Muscle layer of colon (tissue), 2 donors: ENCODE results near the gene TSC22D3.
"Not testable (repeated sequence)": the region's sequence is repeated elsewhere in the genome, so short reads cannot be mapped to it uniquely, and the experiment has no call there.

Experiments
- H3K27ac ChIP-seq: one replicate; pipeline ENCODE4 v1.7.0; 2013; ENCODE audit warnings: low read depth, mild to moderate bottlenecking, low read length, moderate library complexity
- H3K27me3 ChIP-seq, 2 donors: one replicate each; pipeline ENCODE4 v1.7.0; 2013; ENCODE audit warnings: low read length in 2 of 2, mild to moderate bottlenecking in 2 of 2; ENCODE audit not compliant: insufficient read depth in 2 of 2, control insufficient read depth in 1 of 2
- H3K36me3 ChIP-seq: one replicate; pipeline ENCODE4 v1.7.0; 2013; ENCODE audit warnings: mild to moderate bottlenecking, low read length; ENCODE audit not compliant: insufficient read depth
- H3K4me1 ChIP-seq: one replicate; pipeline ENCODE4 v1.7.0; 2013; ENCODE audit warnings: mild to moderate bottlenecking, low read length; ENCODE audit not compliant: insufficient read depth
- H3K4me3 ChIP-seq, 2 donors: one replicate each; pipeline ENCODE4 v1.7.0; 2013; ENCODE audit warnings: low read length in 2 of 2, low read depth in 1 of 2, mild to moderate bottlenecking in 1 of 2, moderate library complexity in 1 of 2
- H3K9ac ChIP-seq: one replicate; pipeline ENCODE4 v1.7.0; 2013; ENCODE audit warnings: low read length
- H3K9me3 ChIP-seq: one replicate; pipeline ENCODE4 v1.7.0; 2013; ENCODE audit warnings: mild to moderate bottlenecking, low read length
- donor health status: abdominal sarcoma.
- donor health status: Adenocarcinoma of cecum.

Gene TSC22D3

GRCh38 chrX:107775734-107776511, at the start of gene TSC22D3:
Gene TSC22D3 (minus strand): TSS chrX:107775787. CDS start chrX:107775419, 368 bp downstream.
- no peaks in the 10 kb centered on the region for H3K4me1 ChIP-seq
- peak within 1 kb of the TSS; percentile 44 for H3K9ac ChIP-seq
- peak within 1 kb of the TSS; percentile 44 to 58 for H3K4me3 ChIP-seq
- H3K27me3 ChIP-seq = peaks cover 0 to 33% of the 10 kb centered on the region in 2 donors
- H3K9me3 ChIP-seq = no peaks in the 10 kb centered on the region
- H3K36me3 ChIP-seq = no peaks in the 10 kb centered on the region
- H3K27ac ChIP-seq = peak within 1 kb of the TSS; percentile 47

DNA sequence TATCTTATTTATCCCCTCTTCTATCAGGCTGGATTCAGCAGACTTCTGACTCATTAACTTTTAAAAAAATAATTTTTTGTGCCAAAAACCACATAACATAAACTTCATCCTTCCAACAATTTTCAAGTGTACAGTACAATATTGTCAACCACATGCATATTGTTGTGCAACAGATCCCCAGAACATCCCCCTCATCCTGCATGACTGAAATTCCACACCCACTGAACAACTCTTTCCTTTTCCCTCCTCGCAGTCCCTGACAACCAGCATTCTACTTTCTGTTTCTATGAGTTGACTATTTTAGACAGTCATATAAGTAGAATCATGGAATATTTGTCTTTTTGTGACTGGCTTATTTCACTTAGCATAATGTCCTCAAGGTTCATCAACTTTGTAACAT, 47.9 kb upstream of the TSC22D3 start:
- no peaks in the 10 kb centered on the region for H3K27me3 ChIP-seq
- H3K9ac ChIP-seq = no peak overlapping the region
- peaks cover 6% of the 10 kb centered on the region for H3K4me1 ChIP-seq
- no peaks in the 10 kb centered on the region for H3K9me3 ChIP-seq
- no peak overlapping the region for H3K27ac ChIP-seq
- no peak overlapping the region for H3K4me3 ChIP-seq
- no peaks in the 10 kb centered on the region for H3K36me3 ChIP-seq

DNA sequence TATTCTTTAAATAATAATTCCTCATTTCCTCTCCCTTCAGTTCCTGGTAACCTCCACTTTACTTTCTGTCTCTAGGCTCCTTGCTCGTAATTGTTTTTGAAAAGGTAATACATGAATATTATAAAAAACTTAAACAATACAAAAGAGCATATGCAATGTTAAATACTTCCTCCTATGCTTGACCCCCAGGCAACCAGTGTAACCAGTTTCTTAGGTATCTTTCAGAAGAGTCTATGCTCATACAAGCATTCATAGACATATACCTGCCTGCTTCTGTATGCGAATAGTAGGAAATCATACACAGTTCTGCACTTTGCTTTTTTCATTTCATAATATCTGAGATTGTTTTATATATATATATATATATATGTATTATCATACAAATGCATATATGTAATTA, 47.5 kb upstream of the TSC22D3 start:
- Histone ChIP-seq H3K4me3 (no peak overlapping the region), H3K27me3 (no peaks in the 10 kb centered on the region), H3K36me3 (no peaks in the 10 kb centered on the region), H3K27ac (no peak overlapping the region), H3K4me1 (peaks cover 6% of the 10 kb centered on the region), H3K9me3 (no peaks in the 10 kb centered on the region), H3K9ac (no peak overlapping the region)

DNA sequence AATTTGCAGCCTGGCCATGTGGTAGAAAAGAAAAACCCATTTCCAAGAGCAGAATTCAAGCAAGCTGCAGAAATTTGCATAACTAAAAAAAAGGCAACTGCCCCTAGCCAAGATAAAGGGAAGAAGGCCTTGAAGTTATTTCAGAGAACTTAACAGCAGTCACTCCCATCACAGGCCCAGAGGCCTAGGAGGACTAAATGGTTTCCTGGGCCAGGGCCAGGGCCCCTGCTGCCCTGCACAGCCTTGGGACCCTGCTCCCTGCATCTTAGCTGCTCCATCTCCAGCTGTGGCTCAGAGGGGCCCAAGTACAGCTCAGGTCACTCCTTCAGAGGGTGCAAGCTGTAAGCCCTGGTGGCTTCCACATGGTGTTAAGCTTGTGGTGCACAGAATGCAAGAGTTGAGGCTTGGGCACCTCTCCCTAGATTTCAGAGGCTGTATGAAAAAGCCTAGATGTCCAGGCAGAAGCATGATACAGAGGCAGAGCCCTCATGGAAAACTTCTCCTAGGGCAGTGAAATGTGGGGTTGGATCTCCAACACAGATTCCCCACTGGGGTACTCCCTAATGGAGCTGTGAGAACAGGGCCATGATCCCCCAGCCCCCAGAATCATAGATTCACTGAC, 43.4 kb upstream of the TSC22D3 start:
- Histone ChIP-seq H3K9ac (no peak overlapping the region), H3K36me3 (no peaks in the 10 kb centered on the region), H3K27ac (no peak overlapping the region), H3K4me3 (no peak overlapping the region), H3K4me1 (no peaks in the 10 kb centered on the region), H3K9me3 (no peaks in the 10 kb centered on the region), H3K27me3 (no peaks in the 10 kb centered on the region)

DNA sequence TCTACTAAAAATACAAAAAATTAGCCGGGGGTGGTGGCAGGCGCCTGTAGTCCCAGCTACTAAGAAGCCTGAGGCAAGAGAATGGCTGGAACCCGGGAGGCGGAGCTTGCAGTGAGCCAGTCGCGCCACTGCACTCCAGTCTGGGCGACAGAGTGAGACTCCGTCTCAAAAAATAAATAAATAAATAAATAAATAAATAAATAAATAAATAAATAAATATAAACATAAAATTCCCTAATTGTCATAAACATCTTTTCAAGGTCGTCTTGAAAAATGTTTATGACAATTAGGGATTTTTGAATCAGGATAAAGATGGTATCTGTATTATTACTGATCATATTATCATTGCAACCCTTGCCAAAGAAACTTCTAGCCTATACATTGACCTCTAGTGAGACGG, 34.5 kb upstream of the TSC22D3 start:
- H3K27ac ChIP-seq, H3K36me3 ChIP-seq, H3K4me3 ChIP-seq, H3K9me3 ChIP-seq, H3K9ac ChIP-seq, H3K27me3 ChIP-seq, H3K4me1 ChIP-seq: not testable (repeated sequence)

- H3K4me1 ChIP-seq = no peaks in the 10 kb centered on the region
- no peaks in the 10 kb centered on the region for H3K36me3 ChIP-seq
- H3K9me3 ChIP-seq = peaks cover 6% of the 10 kb centered on the region
- H3K27ac ChIP-seq = no peak overlapping the region
- H3K9ac ChIP-seq = no peak overlapping the region
- H3K27me3 ChIP-seq = peaks cover under 1 to 7% of the 10 kb centered on the region in 2 donors
- no peak overlapping the region for H3K4me3 ChIP-seq
These were observed 29.6 kb upstream of the TSC22D3 start for GRCh38 chrX:107805179-107805578.

- Histone ChIP-seq H3K27ac (no peak overlapping the region), H3K4me1 (no peaks in the 10 kb centered on the region), H3K4me3 (no peak overlapping the region), H3K27me3 (peaks cover 7% of the 10 kb centered on the region in 2 donors), H3K36me3 (no peaks in the 10 kb centered on the region), H3K9ac (no peak overlapping the region), H3K9me3 (peaks cover 6% of the 10 kb centered on the region)
These were observed 28.8 kb upstream of the TSC22D3 start for GRCh38 chrX:107804427-107804826.

DNA sequence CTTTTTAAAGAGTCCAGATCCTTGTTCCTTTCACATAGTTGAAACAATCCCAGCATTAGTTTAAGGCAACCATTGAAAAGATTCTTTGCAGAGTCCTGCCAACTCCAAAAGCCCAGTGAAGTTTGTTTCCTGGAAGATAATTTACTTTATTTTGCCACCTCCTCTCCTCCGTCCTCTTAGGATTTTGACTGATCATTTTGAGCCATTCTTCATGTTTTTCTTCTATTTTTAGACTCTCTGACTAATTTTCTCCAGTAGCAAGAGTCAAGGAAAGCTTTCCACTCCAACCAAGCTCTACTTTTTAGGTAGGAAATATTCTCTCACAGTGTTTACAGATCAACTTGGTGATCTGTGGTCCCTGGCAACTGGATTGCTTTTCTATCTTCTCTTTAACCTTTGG, 12.2 kb upstream of the TSC22D3 start:
- Histone ChIP-seq H3K4me1 (peaks cover 3% of the 10 kb centered on the region), H3K9ac (no peak overlapping the region)

GRCh38 chrX:107780525-107780924, 4.9 kb upstream of the TSC22D3 start:
- Histone ChIP-seq H3K36me3 (no peaks in the 10 kb centered on the region), H3K27me3 (peaks cover 0 to 26% of the 10 kb centered on the region in 2 donors), H3K9me3 (no peaks in the 10 kb centered on the region), H3K4me1 (no peaks in the 10 kb centered on the region), H3K27ac (no peak overlapping the region), H3K4me3 (no peak overlapping the region), H3K9ac (no peak overlapping the region)

More for the DNA sequence above, 12.2 kb upstream of the TSC22D3 start:
- H3K27ac ChIP-seq = no peak overlapping the region
- H3K27me3 ChIP-seq = peaks cover 0 to 3% of the 10 kb centered on the region in 2 donors
- no peaks in the 10 kb centered on the region for H3K9me3 ChIP-seq
- no peak overlapping the region for H3K4me3 ChIP-seq
- H3K36me3 ChIP-seq = no peaks in the 10 kb centered on the region

GRCh38 chrX:107777536-107777832, 1.9 kb upstream of the TSC22D3 start, which contains the start of gene NCBP2L:
Gene NCBP2L (plus strand): TSS chrX:107777733. CDS start chrX:107794221, 16,488 bp downstream.
- H3K36me3 ChIP-seq = no peaks in the 10 kb centered on the region
- H3K4me3 ChIP-seq = peak within 1 kb of the TSS; percentile 44 to 58
- H3K9ac ChIP-seq = peak within 1 kb of the TSS; percentile 44
- no peaks in the 10 kb centered on the region for H3K4me1 ChIP-seq
- H3K27me3 ChIP-seq = peaks cover 0 to 33% of the 10 kb centered on the region in 2 donors
- H3K27ac ChIP-seq = peak within 1 kb of the TSS; percentile 47
- H3K9me3 ChIP-seq = no peaks in the 10 kb centered on the region

GRCh38 chrX:107776649-107777535, 1.3 kb upstream of the TSC22D3 start:
- Histone ChIP-seq H3K27me3 (peaks cover 0 to 33% of the 10 kb centered on the region in 2 donors), H3K36me3 (no peaks in the 10 kb centered on the region), H3K9ac (peak overlapping the region; percentile 44), H3K4me3 (peak overlapping the region; percentile 44 to 58), H3K9me3 (no peaks in the 10 kb centered on the region), H3K4me1 (no peaks in the 10 kb centered on the region), H3K27ac (peak overlapping the region; percentile 47)
